DOHH2 (cell line): ENCODE data around the gene HLA-DRB1.
"Not testable (repeated sequence)": the region's sequence is repeated elsewhere in the genome, so short reads cannot be mapped to it uniquely, and the experiment has no call there.

Experiments used
- H3F3A ChIP-seq: fragments of 200-600 bp; sonication (generic), shearing (Covaris generic); 2 replicates; pipeline ENCODE4 v1.6.0; 2016; ENCODE audit warnings: antibody characterized with exemption, mild to moderate bottlenecking; ENCODE audit not compliant: control insufficient read depth, insufficient read depth
- H3K27ac ChIP-seq: fragments of 200-600 bp; sonication (generic); 2 replicates; pipeline ENCODE4 v1.5.1; 2014; ENCODE audit warnings: low read depth, mild to moderate bottlenecking, low read length, moderate library complexity
- H3K27me3 ChIP-seq: fragments of 200-600 bp; sonication (generic); 2 replicates; pipeline ENCODE4 v1.6.1; 2014; ENCODE audit warnings: mild to moderate bottlenecking, low read length, mixed read lengths; ENCODE audit not compliant: control insufficient read depth
- H3K36me3 ChIP-seq: fragments of 200-600 bp; sonication (generic); 2 replicates; pipeline ENCODE4 v1.6.1; 2014; ENCODE audit warnings: mild to moderate bottlenecking, low read length, moderate library complexity, mixed read lengths; ENCODE audit not compliant: control insufficient read depth
- H3K4me1 ChIP-seq: fragments of 200-600 bp; sonication (generic); 2 replicates; pipeline ENCODE4 v1.6.1; 2014; ENCODE audit warnings: mild to moderate bottlenecking, low read length, mixed read lengths; ENCODE audit not compliant: control insufficient read depth
- H3K4me2 ChIP-seq: fragments of 200-600 bp; sonication (generic); 2 replicates; pipeline ENCODE4 v1.6.0; 2014; ENCODE audit warnings: mild to moderate bottlenecking, low read length, moderate library complexity
- H3K4me3 ChIP-seq: fragments of 200-600 bp; sonication (generic); 2 replicates; pipeline ENCODE4 v1.5.1; 2014; ENCODE audit warnings: mild to moderate bottlenecking, low read length, mixed read lengths
- H3K79me2 ChIP-seq: fragments of 200-600 bp; sonication (generic); 2 replicates; pipeline ENCODE4 v1.6.1; 2014; ENCODE audit warnings: mild to moderate bottlenecking, low read length, mixed read lengths; ENCODE audit not compliant: control insufficient read depth
- H3K9me2 ChIP-seq: fragments of 200-600 bp; sonication (generic); replicated peaks from 2 replicates; pipeline ENCODE4 v1.6.1; 2014; ENCODE audit warnings: mild to moderate bottlenecking, low read length, mixed read lengths; ENCODE audit not compliant: control insufficient read depth
- H3K9me3 ChIP-seq: fragments of 200-600 bp; sonication (generic); 2 replicates; pipeline ENCODE4 v1.6.1; 2014; ENCODE audit warnings: antibody characterized with exemption, low read length, mixed read lengths; ENCODE audit not compliant: control insufficient read depth, insufficient read depth
- H4K20me1 ChIP-seq: fragments of 200-600 bp; sonication (generic); 2 replicates; pipeline ENCODE4 v1.6.0; 2014; ENCODE audit warnings: low read depth, mild to moderate bottlenecking, antibody characterized with exemption, low read length, moderate library complexity; ENCODE audit not compliant: control insufficient read depth, insufficient read depth
- CTCF ChIP-seq: fragments of 200-600 bp; sonication (generic); IDR thresholded peaks from one replicate; pipeline ENCODE4 v1.5.1; 2014; ENCODE audit warnings: antibody characterized with exemption, mild to moderate bottlenecking, low read depth, low read length; ENCODE audit not compliant: poor library complexity, severe bottlenecking
- EZH2phosphoT487 ChIP-seq: fragments of 200-600 bp; sonication (generic); IDR thresholded peaks from 2 replicates; pipeline ENCODE4 v1.6.1; 2017; ENCODE audit warnings: borderline replicate concordance, mild to moderate bottlenecking, antibody characterized with exemption, low read length, moderate library complexity, mixed read lengths

Gene HLA-DRB1

DNA sequence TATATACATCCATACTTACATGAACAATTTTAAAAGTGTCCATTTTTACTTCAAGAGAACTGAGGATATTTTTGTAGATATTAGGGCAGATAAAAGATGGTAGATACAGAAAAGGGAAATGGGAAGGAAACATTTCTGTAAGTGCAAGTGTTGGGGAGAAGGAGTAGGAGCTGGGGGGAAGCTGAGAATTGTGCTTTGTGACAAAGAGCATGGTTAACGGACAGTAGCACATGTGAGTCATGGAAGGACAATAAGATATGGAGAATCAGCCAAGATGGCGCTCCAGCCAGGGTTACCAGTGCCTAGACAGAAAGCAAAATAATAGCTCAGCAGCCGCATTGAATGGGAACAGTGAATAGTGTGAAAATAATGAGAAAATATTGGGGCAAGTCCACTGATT is 12.7 kb upstream of the HLA-DRB1 start:
- TF ChIP-seq CTCF (no peak), EZH2phosphoT487 (no peak)
- Histone ChIP-seq H3F3A (0 out of 2 replicates have a peak, but pooled peaks cover 8% of the 10 kb centered on the region), H3K27me3 (no peaks in the 10 kb centered on the region), H3K9me2 (no peaks in the 10 kb centered on the region), H3K4me1 (peaks cover 22% of the 10 kb centered on the region), H3K9me3 (0 out of 2 replicates have a peak, but pooled peaks cover 2% of the 10 kb centered on the region), H4K20me1 (no peaks in the 10 kb centered on the region), H3K36me3 (no peaks in the 10 kb centered on the region), H3K4me2 (no peak overlapping the region), H3K27ac (no peak overlapping the region), H3K79me2 (no peaks in the 10 kb centered on the region), H3K4me3 (no peak overlapping the region)

DNA sequence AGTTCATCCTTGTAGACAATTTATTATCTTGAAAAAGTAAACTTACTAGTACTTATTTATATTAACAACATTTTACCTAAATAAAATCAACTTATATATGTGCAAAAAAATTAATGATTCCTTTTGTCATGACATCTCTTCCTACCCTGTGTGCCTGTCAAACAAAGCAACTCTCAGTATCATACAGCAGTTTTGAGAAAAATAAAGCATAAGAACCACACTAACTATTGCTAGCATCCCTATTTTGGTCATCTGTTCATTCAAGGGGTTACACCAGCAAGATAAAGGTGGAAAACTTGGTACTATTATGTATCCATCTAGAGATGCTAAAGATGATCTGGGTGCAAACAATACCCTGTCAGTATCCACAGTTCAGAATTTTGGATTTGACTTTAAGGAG is 7.4 kb upstream of the HLA-DRB1 start:
- no peak overlapping the region for H3K27ac ChIP-seq
- TF ChIP-seq EZH2phosphoT487 (no peak), CTCF (no peak)

GRCh38 chr6:32590713-32591112 is 1.1 kb upstream of the HLA-DRB1 start:
- Histone ChIP-seq H3K4me1 (peaks cover 38% of the 10 kb centered on the region), H3K4me2 (0 out of 2 replicates have a peak overlapping the region, but pooled peaks have one; percentile 93), H3K79me2 (peaks cover 37% of the 10 kb centered on the region)
- H4K20me1 ChIP-seq, H3K9me2 ChIP-seq, H3K36me3 ChIP-seq, H3K27me3 ChIP-seq, H3K27ac ChIP-seq, H3K9me3 ChIP-seq, H3K4me3 ChIP-seq, H3F3A ChIP-seq: not testable (repeated sequence)

More for the DNA sequence above, 7.4 kb upstream of the HLA-DRB1 start:
- H3K27me3 ChIP-seq: no peaks in the 10 kb centered on the region
- 0 out of 2 replicates have a peak, but pooled peaks cover 5% of the 10 kb centered on the region for H3F3A ChIP-seq
- H3K9me3 ChIP-seq: 0 out of 2 replicates have a peak, but pooled peaks cover 2% of the 10 kb centered on the region
- H3K36me3 ChIP-seq: no peaks in the 10 kb centered on the region
- no peaks in the 10 kb centered on the region for H3K9me2 ChIP-seq
- peaks cover 5% of the 10 kb centered on the region; the same call in 1 of the 2 replicates for H3K4me1 ChIP-seq
- H3K4me2 ChIP-seq: no peak overlapping the region
- H3K4me3 ChIP-seq: no peak overlapping the region
- no peaks in the 10 kb centered on the region for H4K20me1 ChIP-seq
- no peaks in the 10 kb centered on the region for H3K79me2 ChIP-seq

DNA sequence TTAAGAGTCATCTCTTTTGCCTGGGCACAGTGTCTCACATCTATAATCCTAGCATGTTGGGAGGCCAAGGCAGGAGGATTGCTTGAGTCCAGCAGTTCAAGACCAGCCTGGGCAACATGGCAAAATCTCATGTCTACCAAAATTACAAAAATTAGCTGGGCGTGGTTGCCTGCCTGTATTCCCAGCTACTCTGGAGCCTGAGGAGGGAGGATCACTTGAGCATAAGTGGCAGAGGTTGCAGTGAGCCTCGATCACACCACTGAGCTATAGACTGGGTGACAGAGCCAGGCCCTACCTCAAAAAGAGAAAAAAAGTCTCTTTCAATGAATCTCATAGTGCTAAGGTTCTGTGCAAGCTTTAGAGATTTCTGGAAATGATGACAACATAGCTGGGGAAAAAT is 1.5 kb downstream of the HLA-DRB1 start:
- Histone ChIP-seq H3K9me2 (no peaks in the 10 kb centered on the region), H3K27ac (no peak overlapping the region), H3K4me2 (peak overlapping the region; percentile 93), H3K79me2 (peaks cover 58% of the 10 kb centered on the region), H3K4me3 (peak overlapping the region; percentile 96), H3K4me1 (peaks cover 60% of the 10 kb centered on the region), H3K36me3 (peaks cover 15% of the 10 kb centered on the region), H3K9me3 (no peaks in the 10 kb centered on the region), H3K27me3 (no peaks in the 10 kb centered on the region), H3F3A (peaks cover 3% of the 10 kb centered on the region; the same call in 1 of the 2 replicates), H4K20me1 (no peaks in the 10 kb centered on the region)
- TF ChIP-seq CTCF (no peak), EZH2phosphoT487 (no peak)
